Stimulated activated CD4-positive, alpha-beta T cell treated with anti-CD3 and anti-CD28 coated beads, Interleukin-1b, Interleukin-23, amount 100 ng/mL, for 4 hours (primary cell): ENCODE measurements around the gene CYP4A11.
"Not testable (repeated sequence)": the region's sequence is repeated elsewhere in the genome, so short reads cannot be mapped to it uniquely, and the experiment has no call there.

ENCODE experiments used
- DNase-seq, 2 donors: peaks; one replicate each; pipeline ENCODE4 v3.0.0-alpha.2; 2020; ENCODE audit warnings: low read depth in 2 of 2

The CYP4A11 gene

GRCh38 chr1:46927249-46927835 is 13.9 kb downstream of the CYP4A11 start:
- no peak for DNase-seq

- DNase-seq = no peak
Observed at GRCh38 chr1:46910790-46911189, 30.5 kb downstream of the CYP4A11 start.

GRCh38 chr1:46903481-46903880 is 37.8 kb downstream of the CYP4A11 start:
- DNase-seq = no peak

- no peak for DNase-seq
Observed at GRCh38 chr1:46900401-46900800, 40.9 kb downstream of the CYP4A11 start.

GRCh38 chr1:46881656-46882055 is 59.6 kb downstream of the CYP4A11 start:
- DNase-seq = not testable (repeated sequence)
